Left hindlimb (tissue), 1 donor: ENCODE results near the gene CTLA4.

Source experiments
- DNase-seq: peaks from one replicate; pipeline ENCODE4 v3.0.0-alpha.2; 2018

The CTLA4 gene

DNA sequence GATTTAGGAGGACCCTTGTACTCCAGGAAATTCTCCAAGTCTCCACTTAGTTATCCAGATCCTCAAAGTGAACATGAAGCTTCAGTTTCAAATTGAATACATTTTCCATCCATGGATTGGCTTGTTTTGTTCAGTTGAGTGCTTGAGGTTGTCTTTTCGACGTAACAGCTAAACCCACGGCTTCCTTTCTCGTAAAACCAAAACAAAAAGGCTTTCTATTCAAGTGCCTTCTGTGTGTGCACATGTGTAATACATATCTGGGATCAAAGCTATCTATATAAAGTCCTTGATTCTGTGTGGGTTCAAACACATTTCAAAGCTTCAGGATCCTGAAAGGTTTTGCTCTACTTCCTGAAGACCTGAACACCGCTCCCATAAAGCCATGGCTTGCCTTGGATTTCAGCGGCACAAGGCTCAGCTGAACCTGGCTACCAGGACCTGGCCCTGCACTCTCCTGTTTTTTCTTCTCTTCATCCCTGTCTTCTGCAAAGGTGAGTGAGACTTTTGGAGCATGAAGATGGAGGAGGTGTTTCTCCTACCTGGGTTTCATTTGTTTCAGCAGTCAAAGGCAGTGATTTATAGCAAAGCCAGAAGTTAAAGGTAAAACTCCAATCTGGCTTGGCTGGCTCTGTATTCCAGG lies at the start of gene CTLA4:
TSS of gene CTLA4 (plus strand) at position 211 of the 640 bp plus-strand sequence. CDS start at position 383, 172 bp downstream.
- no peak for DNase-seq

DNA sequence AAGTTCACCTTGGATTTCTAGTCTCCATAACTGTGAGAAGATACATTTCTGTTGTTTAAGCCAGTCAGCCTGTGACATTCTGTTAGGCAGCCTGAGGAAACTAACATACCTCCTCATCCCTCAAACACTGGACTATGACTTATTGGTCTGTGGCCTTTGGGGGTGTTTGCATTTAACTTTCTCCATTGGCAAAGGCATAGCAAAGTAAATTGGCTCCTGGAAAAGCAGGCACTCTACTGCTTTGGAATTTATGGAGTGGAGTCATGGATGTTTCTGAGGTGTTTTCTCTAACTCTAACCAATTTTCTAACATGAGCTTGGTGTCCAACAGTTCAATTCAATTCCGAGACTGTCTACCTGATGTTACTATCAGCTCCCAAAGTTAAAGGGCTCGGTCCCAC lies 48.9 kb upstream of the CTLA4 start:
- DNase-seq = no peak

DNA sequence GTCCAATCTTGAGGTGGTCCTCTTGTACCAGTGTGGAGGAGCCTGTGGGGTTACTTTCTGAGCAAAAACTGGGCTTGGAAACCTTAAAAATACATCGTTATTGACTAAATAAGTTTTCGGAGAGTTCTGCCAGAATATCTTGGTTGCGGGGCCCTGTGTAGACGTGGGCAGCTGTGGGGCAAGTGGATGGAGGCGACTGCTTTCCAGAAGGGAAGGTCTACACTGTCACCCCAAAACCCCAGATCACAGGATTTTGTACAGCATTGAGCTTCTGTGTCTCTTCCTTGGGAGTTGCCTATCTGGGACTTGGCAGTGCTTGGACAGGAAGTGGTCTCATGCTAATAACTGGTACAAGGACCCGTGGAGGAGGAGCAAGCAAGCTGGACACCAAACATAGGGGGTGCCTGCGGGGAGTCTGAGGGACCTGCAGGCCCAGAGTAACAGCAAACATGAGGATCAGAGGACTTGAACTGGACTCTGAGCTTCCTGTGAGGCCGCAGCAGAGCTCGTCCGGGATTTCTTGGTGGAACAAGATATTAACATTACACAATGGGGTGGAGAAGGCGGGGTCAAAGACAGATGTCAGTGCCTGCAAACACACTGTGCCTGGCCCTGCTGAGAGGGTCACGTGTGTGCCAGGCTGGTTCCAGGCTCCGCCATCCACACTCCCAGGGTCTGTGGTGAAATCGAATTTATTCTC lies 48.0 kb upstream of the CTLA4 start:
- DNase-seq = no peak

DNA sequence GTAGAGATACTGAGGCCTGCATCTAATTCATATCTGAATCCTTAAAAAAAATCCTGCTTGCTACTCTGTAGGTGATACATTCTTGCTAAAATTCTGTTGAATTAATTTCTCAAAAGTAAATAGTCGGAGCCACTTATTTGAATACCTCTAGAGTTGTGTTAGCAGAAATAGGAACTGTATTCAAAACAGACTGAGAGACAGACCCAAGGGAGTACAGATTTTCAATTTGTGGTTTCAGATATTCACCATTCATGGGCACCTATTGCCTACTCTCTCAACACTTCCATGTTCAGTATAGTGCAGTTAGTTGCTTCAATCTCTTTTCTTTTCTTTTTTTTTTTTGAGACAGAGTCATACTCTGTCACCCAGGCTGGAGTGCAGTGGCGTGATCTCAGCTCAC lies 46.6 kb upstream of the CTLA4 start:
- DNase-seq = no peak

DNA sequence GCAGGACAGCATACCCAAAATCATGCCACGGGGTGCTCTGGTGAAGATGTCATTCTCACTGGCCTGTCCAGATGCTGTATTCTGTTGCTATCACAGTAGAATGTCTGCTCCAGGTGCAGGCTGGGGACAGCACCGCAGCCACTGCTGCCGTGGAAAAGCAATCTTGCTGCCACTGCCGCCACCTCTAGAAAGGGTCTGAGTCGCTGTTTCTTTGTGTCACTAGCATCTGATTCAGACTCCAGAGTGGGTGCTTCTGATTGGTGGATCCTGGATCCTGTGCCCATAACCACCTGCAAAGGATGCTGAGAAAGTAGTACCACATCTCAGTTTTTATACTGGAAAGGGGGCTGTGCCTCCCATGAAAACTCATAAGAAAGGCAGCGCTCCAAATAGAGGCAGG lies 45.3 kb upstream of the CTLA4 start:
- no peak for DNase-seq

DNA sequence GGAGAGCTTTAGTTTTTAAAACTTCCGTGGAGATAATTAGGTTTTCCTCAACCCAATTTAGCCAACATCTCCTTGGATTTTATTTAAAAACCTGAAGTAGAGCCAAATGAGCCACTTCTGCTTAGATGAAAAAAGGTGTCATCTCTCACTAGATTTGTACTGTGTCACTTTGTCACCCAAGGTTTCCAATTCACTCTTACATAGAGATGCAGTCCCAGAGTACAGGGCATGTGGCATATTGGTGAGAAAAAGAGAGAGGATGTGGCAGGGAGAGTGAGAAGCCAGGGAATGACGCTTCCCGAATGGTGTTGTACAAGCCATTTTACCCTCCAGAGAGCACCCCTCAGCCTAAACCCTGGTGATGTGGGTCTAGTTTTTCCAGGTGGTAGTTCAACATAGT lies 44.4 kb upstream of the CTLA4 start:
- no peak for DNase-seq

DNA sequence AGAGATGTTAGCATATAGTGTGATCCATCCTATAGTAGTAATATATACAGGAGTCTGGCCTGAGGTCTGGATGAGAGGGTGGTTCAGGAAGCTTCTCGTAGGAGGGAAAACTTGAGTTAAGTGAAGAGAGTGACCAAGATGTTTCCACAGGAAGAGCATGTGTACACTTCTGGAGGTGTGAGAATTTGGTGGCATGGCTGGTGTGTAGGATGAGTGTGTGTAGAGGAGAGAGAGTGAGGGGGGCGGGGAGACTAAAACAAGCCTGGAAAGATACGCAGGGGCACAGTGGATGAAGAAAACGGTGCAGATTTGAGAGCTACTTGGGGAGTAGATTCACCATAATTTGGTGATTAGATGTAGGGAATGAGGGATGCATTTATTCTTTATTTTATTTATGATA lies 43.5 kb upstream of the CTLA4 start:
- DNase-seq = no peak

DNA sequence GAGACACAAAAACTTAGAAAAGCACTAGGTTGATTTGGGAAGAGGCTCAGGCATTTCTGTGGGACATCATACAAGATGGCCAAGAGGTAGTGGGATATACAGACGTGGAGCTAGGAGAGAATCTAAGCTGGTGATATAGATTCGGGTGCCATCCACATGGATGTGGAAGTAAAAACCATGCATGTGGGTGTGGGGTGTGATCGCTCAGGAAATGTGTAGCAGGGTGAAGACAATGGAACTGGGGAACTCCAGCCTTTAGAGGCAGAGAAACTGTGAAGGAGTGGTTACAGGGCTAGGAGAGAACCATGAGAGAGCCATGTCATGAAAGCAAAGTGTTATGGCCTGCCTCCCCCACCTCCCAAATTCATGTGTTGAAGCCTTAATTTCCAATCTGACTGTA lies 43.0 kb upstream of the CTLA4 start:
- no peak for DNase-seq

DNA sequence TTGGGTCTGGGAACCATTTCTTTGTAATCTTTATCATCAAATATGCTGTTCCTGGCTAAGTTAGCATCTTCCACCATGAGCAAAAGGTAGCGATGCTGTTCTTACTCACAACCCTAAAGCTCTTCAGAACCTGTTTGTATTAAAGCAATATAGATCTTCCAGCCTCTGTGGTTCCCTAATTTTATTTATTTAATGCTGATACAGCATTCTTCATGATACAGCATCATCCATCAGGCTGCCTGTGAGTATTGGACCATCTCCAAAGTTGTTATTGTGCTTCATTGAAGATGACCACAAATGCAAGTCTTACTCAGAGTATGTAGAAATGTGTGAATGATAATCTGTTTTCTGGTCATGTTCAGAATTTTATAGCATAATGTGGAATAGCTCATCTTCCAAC lies 40.9 kb upstream of the CTLA4 start:
- no peak for DNase-seq

DNA sequence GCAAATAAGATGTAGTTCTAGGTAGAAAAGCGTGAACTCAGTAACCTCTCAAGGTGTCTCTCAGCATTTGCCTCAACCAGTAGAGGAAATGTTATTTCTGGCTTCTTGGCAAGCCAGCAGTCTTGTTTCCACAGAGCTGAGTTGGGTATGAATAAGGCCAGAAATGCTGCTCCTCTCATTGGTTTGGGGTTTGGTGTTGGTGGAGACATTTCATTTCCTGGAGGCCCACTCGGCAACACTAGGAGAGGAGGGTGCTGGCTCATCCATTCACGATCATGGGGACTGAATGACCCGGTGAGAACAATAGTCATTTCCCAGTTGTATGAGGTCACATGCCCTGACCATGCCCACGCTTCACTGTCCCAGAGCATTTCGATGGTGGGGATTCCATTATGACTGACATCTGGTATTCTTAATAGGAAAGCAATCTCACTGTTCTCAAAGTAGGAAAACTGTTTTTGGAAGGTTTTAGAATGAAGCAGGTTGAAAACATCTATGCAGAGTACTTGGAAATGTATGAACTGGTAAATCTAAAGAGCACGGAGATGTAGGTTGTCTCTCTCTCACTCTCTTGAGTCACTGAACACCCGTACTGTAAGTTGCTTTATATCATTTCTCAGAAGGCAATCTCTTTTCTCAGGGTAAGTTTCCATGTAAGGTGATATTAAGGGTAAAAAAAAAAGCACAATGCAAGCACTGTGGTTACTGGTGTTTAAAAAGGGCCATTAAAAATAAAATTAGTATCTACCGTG lies 37.1 kb upstream of the CTLA4 start:
- no peak for DNase-seq

DNA sequence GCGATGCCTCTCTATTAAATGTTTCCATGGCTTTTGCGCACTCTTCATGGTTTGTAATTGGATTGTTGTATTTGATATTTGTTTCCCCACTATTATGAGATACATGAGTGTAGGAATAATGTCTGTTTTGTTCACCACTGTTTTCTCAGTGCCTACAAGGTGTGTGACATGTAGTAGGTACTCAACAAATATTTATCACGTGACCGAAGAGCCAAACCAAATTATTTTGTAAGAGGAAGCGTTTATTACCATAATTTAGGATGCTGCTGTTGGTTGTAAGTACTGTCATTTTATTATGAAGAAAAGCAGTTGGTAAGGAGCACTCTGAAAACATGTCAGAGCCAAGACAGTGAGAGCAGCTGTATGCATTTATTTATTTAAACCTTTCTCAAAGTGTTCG lies 32.2 kb upstream of the CTLA4 start:
- DNase-seq = no peak

DNA sequence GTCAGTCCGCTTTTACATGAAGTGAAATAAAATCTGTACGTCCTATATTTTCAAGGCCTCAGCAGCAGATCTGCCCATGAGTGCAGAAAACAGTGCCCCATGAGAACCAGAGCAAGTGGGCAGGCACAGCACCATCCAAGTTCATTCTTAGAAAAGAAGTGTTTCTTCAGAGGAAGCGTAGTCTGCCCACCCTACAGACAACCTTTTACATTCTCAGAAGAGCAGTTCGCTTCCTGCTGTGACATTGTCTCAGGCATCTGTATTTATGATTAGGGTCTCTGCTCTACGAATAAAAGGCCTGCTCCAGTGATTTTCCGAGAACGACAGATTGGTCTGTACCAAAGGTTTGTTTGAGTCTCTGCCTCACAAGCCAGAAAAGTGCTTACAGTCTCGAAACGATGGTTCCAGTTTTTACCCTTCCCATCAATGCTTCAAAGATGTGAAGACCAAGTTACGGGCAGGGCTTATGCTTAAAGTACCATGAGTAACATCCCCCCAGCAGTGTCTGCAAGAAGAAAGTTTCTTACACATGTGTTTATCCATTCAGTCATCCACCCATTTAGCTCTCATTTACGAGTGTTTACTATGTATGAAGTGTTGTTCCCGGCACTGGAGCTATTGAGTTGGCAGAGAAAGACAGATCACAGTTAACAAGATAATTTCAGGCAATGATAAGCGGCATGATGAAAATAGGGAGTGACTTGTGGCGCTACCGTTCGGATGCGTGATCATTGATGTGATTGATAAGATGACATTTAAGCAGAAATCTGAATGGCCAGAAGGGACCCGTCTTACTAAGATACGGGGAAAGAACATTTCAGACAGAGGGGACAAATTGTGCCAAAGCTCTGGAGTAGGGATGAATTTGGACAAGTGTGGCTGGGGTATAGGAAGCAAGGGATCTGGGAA lies 31.4 kb upstream of the CTLA4 start:
- no peak for DNase-seq

DNA sequence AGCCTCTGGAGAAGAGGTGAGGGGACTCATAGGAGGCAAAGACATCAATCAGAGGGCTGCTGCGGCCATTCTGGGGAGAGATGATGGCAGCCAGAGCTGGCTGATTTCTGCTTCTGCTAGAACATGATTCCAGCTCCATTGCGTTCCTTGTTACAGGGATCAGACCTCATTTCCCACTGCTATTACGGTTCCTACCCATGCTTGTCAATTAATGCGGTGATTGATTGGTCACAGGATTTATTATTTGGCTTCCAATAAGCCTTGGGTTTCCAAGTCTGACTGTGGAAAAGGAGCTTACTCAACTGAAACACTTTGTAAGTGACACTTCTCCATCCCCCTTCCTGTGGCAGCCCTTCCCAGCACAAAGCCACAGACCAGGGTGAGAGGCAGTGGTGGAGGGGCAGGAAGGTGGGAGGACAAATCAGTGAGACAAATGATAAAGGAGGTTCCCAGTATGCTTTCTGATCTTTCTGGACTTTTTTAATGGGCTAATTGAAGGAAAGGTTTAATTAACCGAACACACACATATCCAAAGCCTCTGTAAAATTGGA lies 26.8 kb upstream of the CTLA4 start:
- DNase-seq = no peak

DNA sequence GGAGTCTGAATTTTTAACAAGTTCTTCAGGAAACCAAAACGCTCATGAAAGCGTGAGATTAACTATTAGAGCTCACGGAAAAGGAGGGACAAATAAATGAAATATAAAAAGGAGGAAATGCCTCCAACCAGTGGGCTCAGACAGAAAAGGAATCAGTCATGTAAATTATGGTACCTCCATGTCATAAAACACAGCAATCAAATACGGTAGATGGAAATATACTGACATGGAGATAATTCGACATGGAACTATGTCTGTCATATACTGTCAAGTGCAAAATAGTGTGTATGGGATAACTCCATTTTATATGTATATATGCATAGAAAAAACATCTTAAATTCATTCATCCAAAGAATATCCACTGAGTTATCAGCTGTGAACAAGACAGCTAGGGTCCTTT lies 25.9 kb upstream of the CTLA4 start:
- no peak for DNase-seq

DNA sequence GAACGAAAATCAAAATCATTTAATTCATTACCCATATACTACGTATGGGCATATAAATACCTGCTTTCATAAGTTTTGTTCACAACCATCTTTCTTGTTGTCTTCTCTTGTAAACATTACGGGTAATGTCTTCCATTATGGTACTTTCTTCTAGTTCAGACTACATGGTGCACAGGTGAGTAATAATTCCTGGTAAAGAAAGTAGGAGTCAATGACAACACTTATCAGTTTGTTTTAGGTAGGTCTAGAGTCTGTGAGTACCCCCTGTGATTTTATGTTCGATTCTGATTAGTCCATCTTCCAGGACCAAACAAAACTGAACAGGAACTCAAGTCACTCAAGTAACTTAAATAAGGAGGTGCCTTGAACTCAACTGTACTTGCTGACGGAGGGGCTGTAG lies 25.2 kb upstream of the CTLA4 start:
- DNase-seq = no peak

DNA sequence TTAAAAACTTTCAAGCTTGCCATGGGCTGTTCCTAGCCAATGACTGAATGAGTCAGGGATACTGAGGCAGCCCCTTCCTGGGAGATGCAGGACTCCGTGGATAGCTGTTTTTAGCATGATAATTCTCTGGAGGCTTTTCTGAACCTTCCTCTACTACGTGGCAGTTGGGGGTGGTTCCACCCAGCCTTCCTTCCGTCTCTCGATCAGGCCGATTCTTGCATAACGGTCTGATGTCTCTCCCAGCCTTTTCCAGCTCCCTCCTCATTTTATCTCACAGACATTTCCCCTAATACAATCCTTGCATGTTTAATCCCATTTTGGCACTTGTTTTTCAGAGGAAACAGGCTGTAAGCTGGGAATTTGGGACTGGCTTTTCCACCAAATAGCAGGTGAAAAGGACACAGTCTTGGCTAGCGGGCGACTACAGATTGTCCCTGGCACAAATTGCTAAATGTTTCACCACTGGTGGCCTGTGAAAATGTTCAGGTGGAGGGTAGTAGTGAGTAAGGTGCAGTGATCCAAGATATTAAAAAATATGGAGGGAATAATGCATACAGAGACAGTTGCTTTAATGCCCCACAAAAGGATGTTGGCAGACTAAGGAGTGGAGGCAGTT lies 21.0 kb upstream of the CTLA4 start:
- DNase-seq = no peak

DNA sequence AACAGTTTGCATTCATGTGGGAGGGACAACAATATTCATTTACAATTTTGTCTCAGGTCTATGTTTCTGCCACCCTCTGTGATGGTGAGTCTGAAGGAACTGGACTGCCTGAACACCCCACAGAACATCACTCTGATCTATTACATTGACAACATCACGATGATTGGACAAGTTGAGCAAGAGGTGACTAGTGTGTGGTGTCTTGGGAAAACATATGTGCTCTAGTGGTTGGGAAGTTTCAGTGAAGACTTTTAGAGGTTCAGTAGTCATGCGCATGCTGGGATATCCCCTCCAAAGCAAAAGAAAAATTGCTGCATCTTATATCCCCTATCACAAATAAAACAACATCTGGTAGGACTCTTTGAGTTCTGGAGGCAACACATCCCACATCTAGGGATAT lies 18.6 kb upstream of the CTLA4 start:
- no peak for DNase-seq

DNA sequence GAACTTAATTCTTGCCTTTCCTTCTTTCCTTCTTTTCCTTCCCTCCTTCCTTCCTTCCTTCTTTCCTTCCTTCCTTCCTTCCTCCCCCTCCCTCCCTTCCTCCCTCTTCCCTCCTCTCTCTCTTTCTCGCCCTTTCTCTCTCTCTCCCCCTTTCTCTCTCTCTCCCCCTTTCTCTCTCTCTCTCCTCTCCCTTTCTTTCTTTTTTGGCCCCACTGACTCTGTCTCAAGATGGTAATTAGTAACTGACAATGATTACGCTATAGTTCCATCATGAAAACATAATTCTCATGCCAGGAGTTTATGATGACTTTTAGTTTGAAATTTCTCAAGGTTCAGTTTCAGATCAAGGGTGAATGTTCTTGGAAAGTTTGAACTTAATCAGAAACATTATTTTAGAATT lies 14.8 kb upstream of the CTLA4 start:
- no peak for DNase-seq

DNA sequence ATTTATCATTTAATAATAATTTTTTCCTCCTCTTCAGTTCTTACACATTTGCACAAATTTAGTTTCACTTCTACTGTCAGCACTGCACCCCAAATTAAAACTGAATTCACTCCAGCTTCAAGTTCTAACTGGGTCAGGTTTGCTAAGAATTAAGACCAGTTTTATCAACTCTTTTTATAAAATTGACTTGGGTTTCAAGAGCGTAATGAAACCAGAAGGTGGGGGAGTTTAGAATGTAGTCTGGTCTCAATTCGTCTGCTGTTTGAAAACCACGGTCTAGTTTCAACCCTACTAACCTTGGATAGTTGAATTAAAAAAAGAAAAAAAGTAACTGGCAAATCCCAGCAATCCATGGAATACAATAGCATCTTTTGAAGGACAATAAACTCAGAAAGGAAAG lies 14.3 kb upstream of the CTLA4 start:
- DNase-seq = no peak

DNA sequence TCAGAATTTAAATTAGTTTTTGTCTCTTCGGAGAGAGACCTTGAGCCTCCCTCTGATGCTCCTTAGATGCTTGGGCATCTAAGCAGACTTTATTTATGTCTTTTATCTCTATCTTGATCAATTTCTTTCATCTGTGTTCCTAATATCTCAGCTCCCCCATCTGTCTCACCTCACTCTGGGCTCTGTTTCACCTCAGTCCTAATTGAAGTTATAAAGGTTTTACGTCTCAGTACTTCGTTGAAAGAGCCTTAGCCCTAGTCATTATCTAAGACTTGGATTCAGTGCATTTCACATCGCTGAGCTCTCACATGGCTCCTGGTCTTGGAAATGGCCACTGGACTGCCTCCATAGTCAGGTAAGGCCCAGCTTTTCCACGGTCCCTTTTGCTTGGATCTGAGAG lies 13.8 kb upstream of the CTLA4 start:
- no peak for DNase-seq

DNA sequence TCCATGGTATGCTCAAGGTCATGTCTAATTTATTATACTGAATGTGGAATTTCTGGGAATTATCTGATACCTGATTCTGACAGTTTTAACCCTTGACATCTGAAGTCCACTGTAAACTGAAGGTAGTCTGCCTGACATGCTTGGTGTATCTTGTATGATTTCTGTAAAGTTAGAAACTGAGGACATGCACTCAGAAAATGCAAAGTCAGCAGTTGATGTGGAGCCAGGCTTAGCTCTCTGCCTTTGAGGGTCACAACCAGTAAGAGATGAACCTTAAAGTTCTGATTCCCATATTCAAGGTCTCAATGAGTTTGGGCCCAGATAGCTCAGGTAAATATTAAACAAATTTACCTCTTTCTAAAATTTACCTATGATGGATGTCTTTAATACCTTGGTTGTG lies 12.3 kb upstream of the CTLA4 start:
- no peak for DNase-seq

DNA sequence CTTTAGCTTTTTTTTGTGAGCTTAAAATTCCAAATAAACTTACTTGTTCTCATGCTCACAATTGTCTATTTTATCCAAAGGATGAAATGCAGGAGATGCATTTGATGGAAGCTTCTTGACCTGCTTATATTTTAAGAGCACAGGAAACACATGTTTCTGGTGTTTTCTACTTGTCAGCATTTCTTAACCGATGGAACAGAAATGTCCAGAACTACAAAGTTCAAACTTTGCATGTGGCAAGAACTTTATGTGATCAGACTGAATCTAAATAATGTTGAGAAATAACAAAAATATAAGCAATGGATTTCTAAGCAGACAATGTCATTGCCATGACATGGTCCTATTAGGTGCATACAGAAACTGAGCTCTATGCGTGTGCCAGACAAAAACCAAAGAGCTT lies 9.9 kb upstream of the CTLA4 start:
- DNase-seq = no peak
